Measurements from ENCODE around the gene RABGGTA.

Gene RABGGTA

GRCh38 chr14:24296341-24297157, 25.2 kb upstream of the RABGGTA start:
- TF ChIP-seq POLR2AphosphoS5 (IDR thresholded peaks at IDR 0.05; ENCODE audit: low read depth, low read length) (no peak), SIN3A (IDR thresholded peaks at IDR 0.05; ENCODE audit: borderline replicate concordance, insufficient read depth, low read length) (no peak), TAF1 (IDR thresholded peaks at IDR 0.05; ENCODE audit: borderline replicate concordance, insufficient read depth, low read length) (no peak), FOXP2 (optimal IDR thresholded peaks at IDR 0.05; ENCODE audit: borderline replicate concordance, extremely low read depth, extremely low read length, insufficient read depth) (no peak)
- TF ChIP-seq, protein P1, sequence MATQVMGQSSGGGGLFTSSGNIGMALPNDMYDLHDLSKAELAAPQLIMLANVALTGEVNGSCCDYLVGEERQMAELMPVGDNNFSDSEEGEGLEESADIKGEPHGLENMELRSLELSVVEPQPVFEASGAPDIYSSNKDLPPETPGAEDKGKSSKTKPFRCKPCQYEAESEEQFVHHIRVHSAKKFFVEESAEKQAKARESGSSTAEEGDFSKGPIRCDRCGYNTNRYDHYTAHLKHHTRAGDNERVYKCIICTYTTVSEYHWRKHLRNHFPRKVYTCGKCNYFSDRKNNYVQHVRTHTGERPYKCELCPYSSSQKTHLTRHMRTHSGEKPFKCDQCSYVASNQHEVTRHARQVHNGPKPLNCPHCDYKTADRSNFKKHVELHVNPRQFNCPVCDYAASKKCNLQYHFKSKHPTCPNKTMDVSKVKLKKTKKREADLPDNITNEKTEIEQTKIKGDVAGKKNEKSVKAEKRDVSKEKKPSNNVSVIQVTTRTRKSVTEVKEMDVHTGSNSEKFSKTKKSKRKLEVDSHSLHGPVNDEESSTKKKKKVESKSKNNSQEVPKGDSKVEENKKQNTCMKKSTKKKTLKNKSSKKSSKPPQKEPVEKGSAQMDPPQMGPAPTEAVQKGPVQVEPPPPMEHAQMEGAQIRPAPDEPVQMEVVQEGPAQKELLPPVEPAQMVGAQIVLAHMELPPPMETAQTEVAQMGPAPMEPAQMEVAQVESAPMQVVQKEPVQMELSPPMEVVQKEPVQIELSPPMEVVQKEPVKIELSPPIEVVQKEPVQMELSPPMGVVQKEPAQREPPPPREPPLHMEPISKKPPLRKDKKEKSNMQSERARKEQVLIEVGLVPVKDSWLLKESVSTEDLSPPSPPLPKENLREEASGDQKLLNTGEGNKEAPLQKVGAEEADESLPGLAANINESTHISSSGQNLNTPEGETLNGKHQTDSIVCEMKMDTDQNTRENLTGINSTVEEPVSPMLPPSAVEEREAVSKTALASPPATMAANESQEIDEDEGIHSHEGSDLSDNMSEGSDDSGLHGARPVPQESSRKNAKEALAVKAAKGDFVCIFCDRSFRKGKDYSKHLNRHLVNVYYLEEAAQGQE (IDR thresholded peaks at IDR 0.05; ENCODE audit: insufficient read depth in 1 of 2, low read depth in 2 of 2, low read length in 2 of 2) = no peak

DNA sequence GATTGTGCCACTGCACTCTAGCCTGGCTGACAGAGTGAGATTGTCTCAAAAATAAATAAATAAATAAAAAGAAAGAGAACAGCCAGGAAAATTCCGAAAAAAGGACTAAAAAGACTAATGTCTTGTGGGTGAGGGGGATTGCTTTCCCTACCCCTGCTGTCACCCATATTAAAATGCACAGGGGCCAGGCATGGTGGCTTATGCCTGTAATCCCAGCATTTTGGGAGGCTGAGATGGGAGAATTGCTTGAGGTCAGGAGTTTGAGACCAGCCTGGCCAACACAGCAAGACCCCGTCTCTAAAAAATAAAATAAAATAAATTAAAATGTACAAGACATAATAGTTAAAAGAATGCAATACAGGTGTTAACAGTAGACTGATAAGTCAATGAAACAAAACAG, 22.1 kb upstream of the RABGGTA start:
- TF ChIP-seq, protein P1 (IDR thresholded peaks at IDR 0.05; ENCODE audit: insufficient read depth in 1 of 2, low read depth in 2 of 2, low read length in 2 of 2) = no peak
- TF ChIP-seq SIN3A (IDR thresholded peaks at IDR 0.05; ENCODE audit: borderline replicate concordance, insufficient read depth, low read length) (no peak), TAF1 (IDR thresholded peaks at IDR 0.05; ENCODE audit: borderline replicate concordance, insufficient read depth, low read length) (no peak), POLR2AphosphoS5 (IDR thresholded peaks at IDR 0.05; ENCODE audit: low read depth, low read length) (no peak), FOXP2 (optimal IDR thresholded peaks at IDR 0.05; ENCODE audit: borderline replicate concordance, extremely low read depth, extremely low read length, insufficient read depth) (no peak)

- no peak for TF ChIP-seq FOXP2 (optimal IDR thresholded peaks at IDR 0.05; ENCODE audit: borderline replicate concordance, extremely low read depth, extremely low read length, insufficient read depth)
- TF ChIP-seq TAF1 (IDR thresholded peaks at IDR 0.05; ENCODE audit: borderline replicate concordance, insufficient read depth, low read length) = no peak
- no peak for TF ChIP-seq SIN3A (IDR thresholded peaks at IDR 0.05; ENCODE audit: borderline replicate concordance, insufficient read depth, low read length)
- no peak for TF ChIP-seq POLR2AphosphoS5 (IDR thresholded peaks at IDR 0.05; ENCODE audit: low read depth, low read length)
- TF ChIP-seq, protein P1 (IDR thresholded peaks at IDR 0.05; ENCODE audit: insufficient read depth in 1 of 2, low read depth in 2 of 2, low read length in 2 of 2) = no peak
Measured at GRCh38 chr14:24292118-24292807, 20.9 kb upstream of the RABGGTA start.

- TF ChIP-seq POLR2AphosphoS5 (IDR thresholded peaks at IDR 0.05; ENCODE audit: low read depth, low read length) (no peak), FOXP2 (optimal IDR thresholded peaks at IDR 0.05; ENCODE audit: borderline replicate concordance, extremely low read depth, extremely low read length, insufficient read depth) (no peak), SIN3A (IDR thresholded peaks at IDR 0.05; ENCODE audit: borderline replicate concordance, insufficient read depth, low read length) (no peak), TAF1 (IDR thresholded peaks at IDR 0.05; ENCODE audit: borderline replicate concordance, insufficient read depth, low read length) (no peak)
- TF ChIP-seq, protein P1 (IDR thresholded peaks at IDR 0.05; ENCODE audit: insufficient read depth in 1 of 2, low read depth in 2 of 2, low read length in 2 of 2) = no peak
Measured at GRCh38 chr14:24291446-24292117, 20.2 kb upstream of the RABGGTA start.

Data from PFSK-1 (cell line).